IMR-90 (cell line): Measurements from ENCODE around the gene CCL4L2. TPM values are rescaled to one million over a fixed set of nuclear protein-coding genes. Genes with fewer than 3 reads are reported as not detected.
"Not testable (repeated sequence)": the region's sequence is repeated elsewhere in the genome, so short reads cannot be mapped to it uniquely, and the experiment has no call there.

Experiments
- ATAC-seq: fragments of 200-7000 bp; cut with Tn5 transposase; 2 replicates; pipeline ENCODE4 v1.9.1; 2020; ENCODE audit warnings: low read depth, mild to moderate bottlenecking, moderate library complexity
- BruUV-seq: library from RNA; stranded (reverse); fragments of 400-500 nt; replicated peaks from 2 replicates; lab custom pipeline; 2021; lab: Mats Ljungman, UMichigan
- CTCF ChIA-PET: fragments of 300-600 bp; formaldehyde crosslinking; extraction: SDS; loops from one replicate; lab custom pipeline; 2021; ENCODE audit warnings: antibody characterized with exemption; lab: Yijun Ruan, JAX
- POLR2A ChIA-PET: fragments of 300-600 bp; sonication (Branson Sonifier 250); formaldehyde crosslinking; loops from one replicate; lab custom pipeline; 2022; ENCODE audit warnings: antibody characterized with exemption; ENCODE audit not compliant: unreplicated experiment; lab: Charles Lee
- DNase-seq: peaks from one replicate; pipeline ENCODE4 v3.0.0; 2013
- H2AFZ ChIP-seq: replicated peaks from 2 replicates; pipeline ENCODE3; 2013; ENCODE audit warnings: low read length, mild to moderate bottlenecking; ENCODE audit not compliant: poor library complexity
- H2AK5ac ChIP-seq: 2 replicates; pipeline ENCODE4 v1.6.1; 2013; ENCODE audit warnings: low read depth, low read length, inconsistent platforms
- H2AK9ac ChIP-seq: replicated peaks from 2 replicates; pipeline ENCODE3; 2013; ENCODE audit warnings: mild to moderate bottlenecking, low read depth, low read length, moderate library complexity; ENCODE audit not compliant: poor library complexity
- H2BK120ac ChIP-seq: 2 replicates; pipeline ENCODE4 v1.6.1; 2013; ENCODE audit warnings: low read depth, low read length, inconsistent platforms
- H2BK15ac ChIP-seq: 3 replicates; pipeline ENCODE4 v1.6.1; 2013; ENCODE audit warnings: low read depth, low read length, inconsistent platforms
- H2BK20ac ChIP-seq: 2 replicates; pipeline ENCODE4 v1.6.1; 2013; ENCODE audit warnings: low read depth, mild to moderate bottlenecking, inconsistent platforms, low read length, moderate library complexity
- H2BK5ac ChIP-seq: 2 replicates; pipeline ENCODE4 v1.6.1; 2013; ENCODE audit warnings: mild to moderate bottlenecking, low read depth, low read length, inconsistent platforms; ENCODE audit not compliant: poor library complexity, severe bottlenecking
- H3K14ac ChIP-seq: replicated peaks from 2 replicates; pipeline ENCODE4 v1.6.1; 2013; ENCODE audit warnings: low read depth, low read length, inconsistent platforms
- H3K18ac ChIP-seq: 2 replicates; pipeline ENCODE4 v1.6.1; 2013; ENCODE audit warnings: low read depth, low read length, control low read depth
- H3K23ac ChIP-seq: 2 replicates; pipeline ENCODE4 v1.6.1; 2013; ENCODE audit warnings: low read depth, low read length, inconsistent platforms
- H3K27ac ChIP-seq: 2 replicates; pipeline ENCODE4 v1.5.1; 2013; ENCODE audit warnings: mild to moderate bottlenecking, control low read depth, low read length; ENCODE audit not compliant: insufficient read depth
- H3K27me3 ChIP-seq: 2 replicates; pipeline ENCODE4 v1.6.1; 2013; ENCODE audit warnings: low read length; ENCODE audit not compliant: control insufficient read depth, insufficient read depth
- H3K36me3 ChIP-seq: 2 replicates; pipeline ENCODE4 v1.6.1; 2013; ENCODE audit warnings: low read length, mixed read lengths; ENCODE audit not compliant: control insufficient read depth, insufficient read depth
- H3K4ac ChIP-seq: 2 replicates; pipeline ENCODE4 v1.6.1; 2013; ENCODE audit warnings: low read depth, low read length, inconsistent platforms
- H3K4me1 ChIP-seq: 2 replicates; pipeline ENCODE4 v1.6.1; 2013; ENCODE audit warnings: low read length, mixed read lengths; ENCODE audit not compliant: control insufficient read depth, insufficient read depth
- H3K4me2 ChIP-seq: 2 replicates; pipeline ENCODE4 v1.6.1; 2013; ENCODE audit warnings: low read depth, mild to moderate bottlenecking, control low read depth, low read length, moderate library complexity
- H3K4me3 ChIP-seq: 2 replicates; pipeline ENCODE4 v1.5.1; 2013; ENCODE audit warnings: low read depth, mild to moderate bottlenecking, control low read depth, low read length, moderate library complexity; ENCODE audit not compliant: insufficient read depth
- H3K56ac ChIP-seq: 2 replicates; pipeline ENCODE4 v1.6.1; 2013; ENCODE audit warnings: low read length, inconsistent platforms; ENCODE audit not compliant: insufficient read depth; ENCODE audit errors: extremely low read depth
- H3K79me1 ChIP-seq, 2 experiments: 2 replicates each; pipeline ENCODE4 v1.6.1; 2013; ENCODE audit warnings: low read length in 2 of 2, inconsistent platforms in 1 of 2, low read depth in 1 of 2
- H3K9ac ChIP-seq: 2 replicates; pipeline ENCODE4 v1.6.1; 2013; ENCODE audit warnings: low read depth, low read length, control low read depth
- H3K9me1 ChIP-seq: 2 replicates; pipeline ENCODE4 v1.6.1; 2013; ENCODE audit warnings: low read length, inconsistent platforms; ENCODE audit not compliant: insufficient read depth
- H3K9me3 ChIP-seq: 2 replicates; pipeline ENCODE4 v1.6.1; 2013; ENCODE audit warnings: low read length; ENCODE audit not compliant: control insufficient read depth, insufficient read depth
- H4K20me1 ChIP-seq: 2 replicates; pipeline ENCODE4 v1.6.1; 2013; ENCODE audit warnings: low read length, inconsistent platforms; ENCODE audit not compliant: insufficient read depth
- H4K5ac ChIP-seq: 2 replicates; pipeline ENCODE4 v1.6.1; 2013; ENCODE audit warnings: mild to moderate bottlenecking, low read depth, low read length, control low read depth
- H4K8ac ChIP-seq, 2 experiments: 2 replicates each; pipeline ENCODE4 v1.6.1; 2013; ENCODE audit warnings: low read depth in 2 of 2, low read length in 2 of 2, control low read depth in 1 of 2, inconsistent platforms in 1 of 2
- H4K91ac ChIP-seq: 2 replicates; pipeline ENCODE4 v1.6.1; 2013; ENCODE audit warnings: low read depth, low read length, inconsistent platforms; ENCODE audit not compliant: insufficient read depth
- WGBS, 2 experiments: methylation state at CpG; one replicate each; pipeline versions ENCODE4 v1.1.5 to v1.1.7; 2013; ENCODE audit warnings: missing lambda C conversion rate in 2 of 2; ENCODE audit not compliant: insufficient read length in 1 of 2; ENCODE audit errors: extremely low coverage in 2 of 2; 5-methylcytosine and 5-hydroxymethylcytosine counted together
- dilution Hi-C: fragments of 300-500 bp; cut with HindIII; formaldehyde crosslinking; loops from one replicate; pipeline ENCODE4 v1.14.3; 2018; ENCODE audit warnings: low sequenced_read_pairs; ENCODE audit not compliant: unreplicated experiment
- in situ Hi-C: fragments of 300-500 bp; cut with MboI; formaldehyde crosslinking; loops from 3 replicates; pipeline ENCODE4 v1.14.3; 2019; ENCODE audit warnings: low sequenced_read_pairs, inconsistent platforms, mixed read lengths
- intact Hi-C: fragments of 100-400 bp; cut with micrococcal nuclease; formaldehyde crosslinking; loops from 2 replicates; pipeline ENCODE4 v1.10.0; 2022
- microRNA-seq, 2 experiments: library from miRNA; stranded (forward) in 1 of 2; unstranded in 1 of 2; fragments of 10-50 nt in 1 of 2; fragments of <30 nt in 1 of 2; gene quantifications in 1 of 2; microRNA quantifications in 1 of 2; one replicate each; pipeline versions ENCODE3 to v1.1.0; 2013 to 2020; ENCODE audit not compliant: insufficient read depth in 1 of 2, insufficient read length in 1 of 2, unreplicated experiment in 1 of 2
- polyA plus RNA-seq, 3 experiments: library from polyadenylated mRNA; depleted of rRNA; stranded (reverse); fragments of >200 nt; gene quantifications; 2 replicates each; pipeline ENCODE4 v1.2.3, GENCODE V29; 2012; ENCODE audit warnings: low replicate concordance in 1 of 3
- small RNA-seq, 5 experiments: library from RNA; depleted of rRNA; stranded (forward); fragments of <200 nt; gene quantifications; one replicate each; pipeline ENCODE3, GENCODE V24; 2012
- total RNA-seq: library from RNA; depleted of rRNA; stranded (reverse); fragments of >200 nt; gene quantifications from 2 replicates; pipeline ENCODE4 v1.2.3, GENCODE V29; 2012; rRNA removed

The CCL4L2 gene
- total and polyA plus RNA-seq, 2 of the 4 experiments (the other 2 are of a cell fraction): not detected

DNA sequence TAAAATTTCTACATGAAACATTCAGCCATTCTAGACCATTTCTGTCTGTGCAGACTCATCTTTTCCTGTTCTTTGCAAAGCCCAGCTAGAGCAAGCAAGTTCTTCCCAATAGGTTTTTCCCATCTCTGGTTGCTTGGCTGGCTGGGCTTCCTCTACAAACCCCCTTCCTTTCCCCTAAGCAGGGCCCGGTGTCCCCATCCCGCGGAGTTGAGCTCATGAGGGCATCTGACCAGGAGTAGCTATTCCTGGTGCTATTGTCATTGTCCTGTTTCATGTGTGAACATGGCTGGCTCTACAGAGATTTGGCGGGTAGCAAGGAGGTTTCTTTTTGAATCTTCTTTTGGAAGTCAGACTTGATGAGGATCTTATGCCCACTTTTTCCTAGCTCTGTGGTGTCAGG lies 31.2 kb downstream of the CCL4L2 start:
- H2AFZ ChIP-seq, in situ Hi-C loops, BruUV-seq, H3K4me3 ChIP-seq, H2BK15ac ChIP-seq, H3K4me2 ChIP-seq, H4K8ac ChIP-seq, H4K20me1 ChIP-seq, H3K9ac ChIP-seq, H3K14ac ChIP-seq, ATAC-seq, H3K36me3 ChIP-seq, H3K4ac ChIP-seq, H3K56ac ChIP-seq, H3K27ac ChIP-seq, H2BK20ac ChIP-seq, H3K27me3 ChIP-seq, H3K9me1 ChIP-seq, intact Hi-C loops, H2AK5ac ChIP-seq, POLR2A ChIA-PET, H4K91ac ChIP-seq, H2BK120ac ChIP-seq, H3K79me1 ChIP-seq, CTCF ChIA-PET, H3K4me1 ChIP-seq, H3K9me3 ChIP-seq, dilution Hi-C loops, H2BK5ac ChIP-seq, H2AK9ac ChIP-seq, DNase-seq, H3K18ac ChIP-seq, H4K5ac ChIP-seq, H3K23ac ChIP-seq: not testable (repeated sequence)
- WGBS, 2 experiments: no CpG with 5 or more reads among the region's 4 CpGs

Small RNA genes lying within 50 kb of the gene (microRNA-seq; reads per million reads assigned to microRNA genes)
- gene AC243829.3 (ENCODE audit: insufficient read depth, insufficient read length) (not detected), gene AC243829.6 (ENCODE audit: insufficient read depth, insufficient read length) (not detected)

Small RNA genes lying within 50 kb of the gene (small RNA-seq; reads per million reads assigned to genes)
- gene AC243829.3: 0 reads per million in 5 experiments
- gene AC243829.6: 0 reads per million in 5 experiments

Other genes with a start within 250 kb of the CCL4L2 start
- gene CCL16, start 229.6 kb upstream of the CCL4L2 start, total RNA-seq: not detected in 2 replicates
- not detected in 2 replicates for gene CCL16, start 229.6 kb upstream of the CCL4L2 start, polyA plus RNA-seq (2012; rRNA removed)
- not detected in 2 replicates for gene CCL14, start 224.3 kb upstream of the CCL4L2 start, total RNA-seq
- gene CCL14, start 224.3 kb upstream of the CCL4L2 start, polyA plus RNA-seq (2012; rRNA removed): not detected in 2 replicates
- not detected in 2 replicates for gene CCL15, start 209.5 kb upstream of the CCL4L2 start, total RNA-seq
- gene CCL15, start 209.5 kb upstream of the CCL4L2 start, polyA plus RNA-seq (2012; rRNA removed): not detected in 2 replicates
- gene CCL23, start 193.1 kb upstream of the CCL4L2 start, total RNA-seq: not detected in 2 replicates
- not detected in 2 replicates for gene CCL23, start 193.1 kb upstream of the CCL4L2 start, polyA plus RNA-seq (2012; rRNA removed)
- not detected in 2 replicates for gene CCL18, start 146.8 kb upstream of the CCL4L2 start, total RNA-seq
- not detected in 2 replicates for gene CCL18, start 146.8 kb upstream of the CCL4L2 start, polyA plus RNA-seq (2012; rRNA removed)
- not detected in 2 replicates for gene CCL3, start 120.9 kb upstream of the CCL4L2 start, total RNA-seq
- gene CCL3, start 120.9 kb upstream of the CCL4L2 start, polyA plus RNA-seq (2012; rRNA removed): not detected in 2 replicates
- gene CCL4, start 107.2 kb upstream of the CCL4L2 start, total RNA-seq: not detected in 2 replicates
- not detected in 2 replicates for gene CCL4, start 107.2 kb upstream of the CCL4L2 start, polyA plus RNA-seq (2012; rRNA removed)
- not detected in 2 replicates for gene TBC1D3B, start 34.4 kb upstream of the CCL4L2 start, total RNA-seq
- 0.94 and 1.6 TPM in 2 replicates for gene TBC1D3B, start 34.4 kb upstream of the CCL4L2 start, polyA plus RNA-seq (2012; rRNA removed)
- gene CCL3L1, start 14.3 kb upstream of the CCL4L2 start, total RNA-seq: not detected in 2 replicates
- gene CCL3L1, start 14.3 kb upstream of the CCL4L2 start, polyA plus RNA-seq (2012; rRNA removed): not detected in 2 replicates
- gene TBC1D3I, start 53.5 kb downstream of the CCL4L2 start, total RNA-seq: not detected in 2 replicates
- 0.07 TPM in 1 of 2 replicates, not detected in the other for gene TBC1D3I, start 53.5 kb downstream of the CCL4L2 start, polyA plus RNA-seq (2012; rRNA removed)
- not detected in 2 replicates for gene TBC1D3G, start 112.8 kb downstream of the CCL4L2 start, total RNA-seq
- gene TBC1D3G, start 112.8 kb downstream of the CCL4L2 start, polyA plus RNA-seq (2012; rRNA removed): not detected in 2 replicates
- gene TBC1D3H, start 177.4 kb downstream of the CCL4L2 start, total RNA-seq: not detected in 2 replicates
- gene TBC1D3H, start 177.4 kb downstream of the CCL4L2 start, polyA plus RNA-seq (2012; rRNA removed): not detected in 2 replicates